Activated B cell treated with CpG ODN at 0.5 μM for 24 hours (primary cell): ENCODE data around the gene ARHGEF12. TPM values are rescaled to one million over a fixed set of nuclear protein-coding genes. Genes with fewer than 3 reads are reported as not detected.

ENCODE experiments used
- ATAC-seq: fragments of 200-7000 bp; cut with Tn5 transposase; one replicate; pipeline ENCODE4 v1.10.0; 2021; ENCODE audit warnings: low read depth, mild to moderate bottlenecking, moderate library complexity
- CTCF ChIA-PET: fragments of 350-600 bp; sonication (Branson Sonifier 250); formaldehyde crosslinking; loops from one replicate; lab custom pipeline; 2021; ENCODE audit warnings: antibody characterized with exemption; lab: Charles Lee
- POLR2A ChIA-PET: fragments of 350-600 bp; sonication (Branson Sonifier 250); formaldehyde crosslinking; loops from one replicate; lab custom pipeline; 2021; ENCODE audit warnings: antibody characterized with exemption; lab: Charles Lee
- DNase-seq: peaks from one replicate; pipeline ENCODE4 v3.0.0; 2022
- H3K27ac Mint-ChIP-seq: one replicate; pipeline ENCODE4 v1.8.0; 2020; ENCODE audit warnings: mixed read lengths
- H3K27me3 Mint-ChIP-seq: one replicate; pipeline ENCODE4 v1.8.0; 2021; ENCODE audit warnings: mixed read lengths
- H3K36me3 Mint-ChIP-seq: one replicate; pipeline ENCODE4 v1.8.0; 2021; ENCODE audit warnings: low read depth, mixed read lengths
- H3K4me1 Mint-ChIP-seq: one replicate; pipeline ENCODE4 v1.8.0; 2021; ENCODE audit warnings: mixed read lengths
- H3K4me3 Mint-ChIP-seq: one replicate; pipeline ENCODE4 v1.8.0; 2020; ENCODE audit warnings: mild to moderate bottlenecking, mixed read lengths
- H3K9me3 Mint-ChIP-seq: one replicate; pipeline ENCODE4 v1.8.0; 2020; ENCODE audit warnings: mixed read lengths
- CTCF ChIP-seq: fragments of 200-600 bp; IDR thresholded peaks from one replicate; pipeline ENCODE4 v1.8.0; 2022; ENCODE audit warnings: antibody characterized with exemption, mild to moderate bottlenecking
- intact Hi-C: fragments of 100-400 bp; cut with micrococcal nuclease; formaldehyde crosslinking; loops from one replicate; pipeline ENCODE4 v1.15.1; 2024
- total RNA-seq: library from RNA; stranded (reverse); gene quantifications from 2 replicates; pipeline ENCODE4 v1.2.3, GENCODE V29; 2022

ARHGEF12 gene
- total RNA-seq, 1 donor from 2014 or later, result 25.8 TPM

DNA sequence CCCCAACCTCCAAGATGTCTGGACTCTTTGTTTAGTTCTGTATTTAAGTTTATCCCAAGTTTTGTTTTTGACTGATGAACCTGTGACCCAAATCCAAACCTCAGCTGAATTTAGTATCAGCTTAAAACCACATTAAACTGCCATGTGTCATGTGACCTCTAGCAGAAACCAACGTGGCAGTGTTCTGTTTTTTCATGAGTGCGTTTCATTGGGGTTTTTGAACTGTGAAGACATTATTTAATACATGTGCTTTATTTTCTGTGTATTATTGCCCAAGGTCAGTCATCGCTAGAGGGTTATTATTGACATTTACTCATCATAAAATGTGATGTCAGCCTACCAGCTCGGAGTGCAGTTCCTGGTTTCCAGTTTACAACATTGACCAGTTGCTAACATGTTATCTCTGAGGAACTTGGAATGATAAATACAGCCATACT is 9.3 kb upstream of the ARHGEF12 start:
- Mint-ChIP-seq H3K27me3 (peaks cover 49% of the 10 kb centered on the region), H3K4me3 (no peak overlapping the region), H3K36me3 (no peaks in the 10 kb centered on the region), H3K9me3 (no peaks in the 10 kb centered on the region), H3K4me1 (peaks cover 20% of the 10 kb centered on the region), H3K27ac (no peak overlapping the region)
- intact Hi-C loops, result no loop called here
- ATAC-seq, result no peak
- no peak for DNase-seq
- CTCF ChIA-PET, result interaction anchor here (1.0 to 1.1 kb wide), 2 partner anchors 8 to 24 kb away, joined by 3 to 4 read pairs; no protein-coding TSS in a partner anchor
- POLR2A ChIA-PET, result no interaction called here
- TF ChIP-seq CTCF, result no peak

- ChIA-PET POLR2A (no interaction called here), CTCF (interaction anchor here (1.0 to 1.1 kb wide), 2 partner anchors 8 to 24 kb away, joined by 3 to 4 read pairs; no protein-coding TSS in a partner anchor)
- DNase-seq, result no peak
- no peaks in the 10 kb centered on the region for H3K36me3 Mint-ChIP-seq
- H3K9me3 Mint-ChIP-seq, result no peaks in the 10 kb centered on the region
- no peak overlapping the region for H3K27ac Mint-ChIP-seq
- TF ChIP-seq CTCF, result no peak
- H3K4me1 Mint-ChIP-seq, result peaks cover 20% of the 10 kb centered on the region
- ATAC-seq, result no peak
- H3K27me3 Mint-ChIP-seq, result peaks cover 46% of the 10 kb centered on the region
- intact Hi-C loops, result no loop called here
- H3K4me3 Mint-ChIP-seq, result no peak overlapping the region
Measured at GRCh38 chr11:120327311-120327710, 8.9 kb upstream of the ARHGEF12 start.

DNA sequence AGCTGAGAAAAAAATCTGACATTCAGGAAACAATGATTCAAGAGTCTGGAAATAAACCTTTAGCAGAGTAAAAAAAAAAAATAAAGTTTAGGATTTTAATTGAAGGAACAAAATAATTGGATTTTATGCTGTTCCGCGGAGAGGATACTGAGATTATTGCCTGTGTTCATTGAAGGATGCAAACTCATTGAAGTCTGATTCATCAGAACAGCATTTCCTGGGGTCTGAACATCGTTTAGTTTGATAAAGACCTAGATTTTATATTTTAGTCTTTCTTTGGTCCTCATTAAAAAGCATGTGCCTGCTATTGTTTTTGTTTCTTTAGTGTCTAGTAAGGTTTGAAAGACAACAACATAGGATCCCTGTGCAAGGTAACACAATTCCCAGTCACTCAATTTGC is 6.7 kb upstream of the ARHGEF12 start:
- H3K9me3 Mint-ChIP-seq, result no peaks in the 10 kb centered on the region
- no peak for TF ChIP-seq CTCF
- ATAC-seq (no peak), DNase-seq (no peak)
- CTCF ChIA-PET, result no interaction called here
- H3K4me1 Mint-ChIP-seq, result peaks cover 20% of the 10 kb centered on the region
- intact Hi-C loops, result no loop called here
- H3K36me3 Mint-ChIP-seq, result no peaks in the 10 kb centered on the region
- POLR2A ChIA-PET, result no interaction called here
- peaks cover 41% of the 10 kb centered on the region for H3K27me3 Mint-ChIP-seq
- no peak overlapping the region for H3K27ac Mint-ChIP-seq
- H3K4me3 Mint-ChIP-seq, result no peak overlapping the region

DNA sequence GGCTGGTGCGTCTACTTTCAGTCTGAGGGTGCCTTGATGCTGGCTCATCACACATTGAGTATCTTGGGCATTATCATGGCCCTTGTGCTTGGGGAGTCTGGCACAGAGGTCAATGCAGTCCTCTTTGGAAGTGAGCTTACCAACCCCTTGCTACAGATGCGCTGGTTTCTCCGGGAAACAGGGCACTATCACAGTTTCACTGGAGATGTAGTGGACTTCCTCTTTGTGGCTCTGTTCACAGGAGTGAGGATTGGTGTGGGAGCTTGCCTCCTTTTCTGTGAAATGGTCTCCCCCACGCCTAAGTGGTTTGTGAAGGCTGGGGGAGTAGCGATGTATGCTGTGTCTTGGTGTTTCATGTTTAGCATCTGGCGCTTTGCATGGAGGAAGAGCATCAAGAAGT is 6.2 kb upstream of the ARHGEF12 start:
- intact Hi-C loops, result loop anchor here (10.0 kb wide), 1 partner anchor 695 kb away; the partner anchor contains the start of gene TBCEL
- H3K36me3 Mint-ChIP-seq, result no peaks in the 10 kb centered on the region
- ATAC-seq, result no peak
- H3K9me3 Mint-ChIP-seq, result no peaks in the 10 kb centered on the region
- ChIA-PET POLR2A (no interaction called here), CTCF (no interaction called here)
- H3K27ac Mint-ChIP-seq, result no peak overlapping the region
- no peak for TF ChIP-seq CTCF
- peaks cover 18% of the 10 kb centered on the region for H3K4me1 Mint-ChIP-seq
- peaks cover 38% of the 10 kb centered on the region for H3K27me3 Mint-ChIP-seq
- no peak for DNase-seq
- no peak overlapping the region for H3K4me3 Mint-ChIP-seq

GRCh38 chr11:120331301-120331996 is 4.8 kb upstream of the ARHGEF12 start:
- Mint-ChIP-seq H3K4me1 (peaks cover 16% of the 10 kb centered on the region), H3K27me3 (peaks cover 33% of the 10 kb centered on the region), H3K9me3 (no peaks in the 10 kb centered on the region), H3K36me3 (no peaks in the 10 kb centered on the region), H3K27ac (no peak overlapping the region), H3K4me3 (no peak overlapping the region)
- POLR2A ChIA-PET, result no interaction called here
- intact Hi-C loops, result loop anchor here (10.0 kb wide), 1 partner anchor 693 kb away; the partner anchor contains the start of gene TBCEL
- no peak for TF ChIP-seq CTCF
- ATAC-seq (no peak), DNase-seq (no peak)
- CTCF ChIA-PET, result interaction anchor here (1.1 kb wide), 1 partner anchor 354 kb away, joined by 3 read pairs; no protein-coding TSS in a partner anchor
